A549 (cell line): Measurements from ENCODE around the gene CHIT1. TPM values are rescaled to one million over a fixed set of nuclear protein-coding genes. Genes with fewer than 3 reads are reported as not detected.

ENCODE experiments used
- ATAC-seq, 2 experiments: fragments of 200-7000 bp in 1 of 2; fragments of >200 bp in 1 of 2; cut with Nextera tagmentation in 1 of 2; cut with Tn5 transposase in 1 of 2; 3 replicates each; pipeline versions ENCODE4 v1.8.0 to v1.9.1; 2018 to 2020; ENCODE audit warnings: mild to moderate bottlenecking in 1 of 2, moderate library complexity in 1 of 2
- CTCF ChIA-PET: fragments of 300-600 bp; sonication (Branson Sonifier 250); formaldehyde crosslinking; extraction: SDS; loops from one replicate; lab custom pipeline; 2021; ENCODE audit warnings: antibody characterized with exemption, inconsistent platforms; lab: Yijun Ruan, JAX
- POLR2A ChIA-PET: fragments of 350-600 bp; formaldehyde crosslinking; extraction: SDS; loops from one replicate; lab custom pipeline; 2021; ENCODE audit warnings: antibody characterized with exemption, inconsistent platforms; lab: Yijun Ruan, JAX
- DNase-seq, 2 experiments: peaks; one replicate each; pipeline versions ENCODE4 v3.0.0 to v3.0.0-alpha.2; 2011 to 2016; ENCODE audit warnings: low read depth in 1 of 2, low spot score in 1 of 2
- FAIRE-seq: peaks from 2 replicates; lab custom pipeline; 2011; peaks lifted over from hg19 to GRCh38; lab: Jason Lieb, UNC
- H3K27ac ChIP-seq, 2 experiments: fragments of >200 bp; sonication (Bioruptor Twin); formaldehyde crosslinking; 3 replicates each; pipeline ENCODE4 v1.5.1; 2016 to 2017
- H3K4me1 ChIP-seq: fragments of >200 bp; sonication (Bioruptor Twin); formaldehyde crosslinking; 3 replicates; pipeline ENCODE4 v1.6.1; 2016
- H3K4me2 ChIP-seq: fragments of >200 bp; sonication (Bioruptor Twin); formaldehyde crosslinking; 3 replicates; pipeline ENCODE4 v1.6.1; 2016
- H3K4me3 ChIP-seq: fragments of >200 bp; sonication (Bioruptor Twin); formaldehyde crosslinking; 3 replicates; pipeline ENCODE4 v1.5.1; 2016
- H3K9me3 ChIP-seq: fragments of >200 bp; sonication (Bioruptor Twin); formaldehyde crosslinking; 3 replicates; pipeline ENCODE4 v1.6.1; 2016
- BHLHE40 ChIP-seq: IDR thresholded peaks from 2 replicates; pipeline ENCODE4 v1.6.1; 2012; ENCODE audit warnings: low read depth, low read length, inconsistent platforms
- CHD2 ChIP-seq: fragments of 150-350 bp; IDR thresholded peaks from 2 replicates; pipeline ENCODE4 v1.6.1; 2014; ENCODE audit warnings: low read length; ENCODE audit not compliant: partially characterized antibody
- EHF ChIP-seq: fragments of 250-450 bp; sonication (Bioruptor Pico); IDR thresholded peaks from 2 replicates; pipeline ENCODE4 v1.5.0; 2020; ENCODE audit warnings: mild to moderate bottlenecking
- EHMT2 ChIP-seq: fragments of 200-600 bp; sonication (generic); IDR thresholded peaks from 2 replicates; pipeline ENCODE4 v1.6.1; 2016; ENCODE audit warnings: antibody characterized with exemption, low read depth, mild to moderate bottlenecking, moderate library complexity
- EP300 ChIP-seq, 2 experiments: fragments of >200 bp; sonication (Bioruptor Twin); formaldehyde crosslinking; IDR thresholded peaks; 2 replicates in 1 of 2; 3 replicates in 1 of 2; pipeline ENCODE4 v1.6.1; 2016 to 2017
- ESRRA ChIP-seq: fragments of 150-350 bp; IDR thresholded peaks from 2 replicates; pipeline ENCODE4 v1.6.1; 2014; ENCODE audit warnings: mild to moderate bottlenecking, low read length, borderline replicate concordance
- HEYL ChIP-seq: fragments of 250-450 bp; sonication (Bioruptor Pico); IDR thresholded peaks from 2 replicates; pipeline ENCODE4 v1.8.0; 2021; ENCODE audit warnings: mild to moderate bottlenecking, moderate library complexity
- HOXB13 ChIP-seq: fragments of 250-450 bp; sonication (Bioruptor Pico); IDR thresholded peaks from 2 replicates; pipeline ENCODE4 v1.5.0; 2020; ENCODE audit warnings: low read depth, mild to moderate bottlenecking, moderate library complexity
- HOXB5 ChIP-seq: fragments of 250-450 bp; sonication (Bioruptor Pico); IDR thresholded peaks from 2 replicates; pipeline ENCODE4 v1.5.0; 2020; ENCODE audit warnings: mild to moderate bottlenecking, moderate library complexity
- JUN ChIP-seq, 2 experiments: fragments of >200 bp; sonication (Bioruptor Twin); formaldehyde crosslinking; IDR thresholded peaks; 2 replicates in 1 of 2; 3 replicates in 1 of 2; pipeline ENCODE4 v1.6.1; 2016 to 2017
- KDM1A ChIP-seq: fragments of 200-600 bp; sonication (generic); IDR thresholded peaks from 2 replicates; pipeline ENCODE4 v1.6.1; 2016; ENCODE audit warnings: low read depth, mild to moderate bottlenecking
- KDM5A ChIP-seq: fragments of 200-600 bp; sonication (generic); IDR thresholded peaks from 2 replicates; pipeline ENCODE4 v1.6.1; 2016; ENCODE audit warnings: antibody characterized with exemption, mild to moderate bottlenecking
- NFE2L2 ChIP-seq: fragments of 150-350 bp; conservative IDR thresholded peaks from 2 replicates; pipeline ENCODE4 v1.6.1; 2014; ENCODE audit warnings: low read length
- RAD21 ChIP-seq, 2 experiments: fragments of >200 bp in 1 of 2; sonication (Bioruptor Twin) in 1 of 2; formaldehyde crosslinking in 1 of 2; IDR thresholded peaks in 1 of 2; conservative IDR thresholded peaks in 1 of 2; 2 replicates in 1 of 2; 3 replicates in 1 of 2; pipeline ENCODE4 v1.6.1; 2012 to 2018; ENCODE audit warnings: inconsistent platforms in 1 of 2
- RCOR1 ChIP-seq: fragments of 150-350 bp; IDR thresholded peaks from 2 replicates; pipeline ENCODE4 v1.6.1; 2014; ENCODE audit warnings: antibody characterized with exemption, low read length, low read depth
- SMC3 ChIP-seq: fragments of >200 bp; sonication (Bioruptor Twin); formaldehyde crosslinking; IDR thresholded peaks from 3 replicates; pipeline ENCODE4 v1.6.1; 2018; ENCODE audit warnings: inconsistent platforms
- SREBF2 ChIP-seq: fragments of 450-650 bp; IDR thresholded peaks from 2 replicates; pipeline ENCODE4 v1.6.1; 2014; ENCODE audit warnings: mild to moderate bottlenecking, moderate library complexity
- TP53 ChIP-seq: fragments of 250-450 bp; sonication (Bioruptor Pico); IDR thresholded peaks from 2 replicates; pipeline ENCODE4 v1.5.0; 2021; ENCODE audit warnings: mild to moderate bottlenecking, moderate library complexity
- ZC3H11A ChIP-seq: fragments of 450-650 bp; IDR thresholded peaks from 2 replicates; pipeline ENCODE4 v1.6.1; 2014; ENCODE audit warnings: antibody characterized with exemption, mild to moderate bottlenecking
- ZNF302 ChIP-seq: fragments of 250-450 bp; sonication (Bioruptor Pico); IDR thresholded peaks from 2 replicates; pipeline ENCODE4 v1.9.0; 2021; ENCODE audit warnings: inconsistent platforms, mild to moderate bottlenecking, moderate library complexity
- WGBS: methylation state at CpG from one replicate; pipeline ENCODE4 v1.1.6; 2017; ENCODE audit errors: missing lambda C conversion rate; 5-methylcytosine and 5-hydroxymethylcytosine counted together
- polyA plus RNA-seq, 4 experiments: library from polyadenylated mRNA; depleted of rRNA in 3 of 4; stranded (reverse); fragments of >200 nt; fragmentation: RNase III in 1 of 4; extraction: RNeasy Plus Mini Kit Qiagen cat#74134 plus additional on column Dnase treatment in 1 of 4; gene quantifications; 2 replicates in 3 of 4; 3 replicates in 1 of 4; pipeline ENCODE4 v1.2.3, GENCODE V29; 2011 to 2017
- TF ChIP-seq, protein P1 (sequence below): IDR thresholded peaks from 2 replicates; pipeline ENCODE4 v1.6.1; 2012; ENCODE audit warnings: low read depth, borderline replicate concordance
- TF ChIP-seq, protein P2 (sequence below): fragments of 150-350 bp; IDR thresholded peaks from 2 replicates; pipeline ENCODE4 v1.6.1; 2014; ENCODE audit warnings: low read depth, mild to moderate bottlenecking, low read length
- TF ChIP-seq, protein P3 (sequence below): fragments of 450-650 bp; IDR thresholded peaks from 2 replicates; pipeline ENCODE4 v1.6.1; 2014; ENCODE audit warnings: antibody characterized with exemption
- TF ChIP-seq, protein P4 (sequence below): IDR thresholded peaks from 2 replicates; pipeline ENCODE4 v1.6.1; 2012

CHIT1 gene
- polyA plus RNA-seq, 2 of the 4 experiments (the other 2 are of a cell fraction): not detected

DNA sequence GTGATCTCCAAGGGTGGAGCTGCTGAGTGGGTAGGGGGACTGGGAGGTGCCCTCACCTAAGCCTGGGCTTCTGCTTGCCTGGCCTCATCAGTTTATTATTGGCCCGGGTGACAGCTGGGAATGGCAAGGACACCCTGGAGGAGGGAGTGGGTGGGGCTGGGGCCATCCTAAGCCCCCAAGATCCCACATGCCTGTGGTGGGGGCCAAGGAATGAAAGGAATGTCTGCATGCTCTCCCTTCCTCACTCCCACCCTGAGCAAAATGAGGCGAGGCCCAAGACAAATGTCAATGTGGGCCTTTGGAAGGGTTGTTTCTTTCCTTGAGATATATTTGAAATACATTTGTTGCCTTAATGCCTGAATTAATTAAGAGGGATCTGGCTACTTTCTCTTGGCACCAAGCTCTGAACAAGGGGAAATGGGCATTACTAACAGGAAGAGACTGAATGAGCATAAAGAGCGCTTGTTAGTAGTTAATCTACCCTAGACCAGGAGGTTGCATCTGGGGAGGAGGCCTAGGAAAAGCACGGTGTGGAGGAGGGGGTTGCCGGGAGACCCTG, 23.3 kb downstream of the CHIT1 start:
- Histone ChIP-seq H3K27ac (no peak overlapping the region), H3K4me1 (no peaks in the 10 kb centered on the region), H3K4me3 (no peak overlapping the region), H3K4me2 (no peak overlapping the region), H3K9me3 (no peaks in the 10 kb centered on the region)
- TF ChIP-seq ZC3H11A: no peak
- no peak for TF ChIP-seq KDM5A
- no peak for TF ChIP-seq JUN (IDR thresholded peaks at IDR 0.05)
- TF ChIP-seq HOXB13 (CRISPR knock-in tag): no peak
- TF ChIP-seq, protein P1, sequence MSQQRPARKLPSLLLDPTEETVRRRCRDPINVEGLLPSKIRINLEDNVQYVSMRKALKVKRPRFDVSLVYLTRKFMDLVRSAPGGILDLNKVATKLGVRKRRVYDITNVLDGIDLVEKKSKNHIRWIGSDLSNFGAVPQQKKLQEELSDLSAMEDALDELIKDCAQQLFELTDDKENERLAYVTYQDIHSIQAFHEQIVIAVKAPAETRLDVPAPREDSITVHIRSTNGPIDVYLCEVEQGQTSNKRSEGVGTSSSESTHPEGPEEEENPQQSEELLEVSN: no peak
- no peak for TF ChIP-seq EP300 (IDR thresholded peaks at IDR 0.05)
- no peak for TF ChIP-seq EHMT2
- TF ChIP-seq NFE2L2: no peak
- no peak for TF ChIP-seq BHLHE40
- TF ChIP-seq, protein P2, sequence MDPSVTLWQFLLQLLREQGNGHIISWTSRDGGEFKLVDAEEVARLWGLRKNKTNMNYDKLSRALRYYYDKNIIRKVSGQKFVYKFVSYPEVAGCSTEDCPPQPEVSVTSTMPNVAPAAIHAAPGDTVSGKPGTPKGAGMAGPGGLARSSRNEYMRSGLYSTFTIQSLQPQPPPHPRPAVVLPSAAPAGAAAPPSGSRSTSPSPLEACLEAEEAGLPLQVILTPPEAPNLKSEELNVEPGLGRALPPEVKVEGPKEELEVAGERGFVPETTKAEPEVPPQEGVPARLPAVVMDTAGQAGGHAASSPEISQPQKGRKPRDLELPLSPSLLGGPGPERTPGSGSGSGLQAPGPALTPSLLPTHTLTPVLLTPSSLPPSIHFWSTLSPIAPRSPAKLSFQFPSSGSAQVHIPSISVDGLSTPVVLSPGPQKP: no peak
- no peak for TF ChIP-seq TP53
- no peak for TF ChIP-seq HOXB5 (CRISPR knock-in tag)
- 93% methylated on average over 5 of the region's 5 CpGs for WGBS
- POLR2A ChIA-PET: no interaction called here
- CTCF ChIA-PET: interaction anchor here (0.8 to 7.5 kb wide), 9 partner anchors 10 to 167 kb away, joined by 3 to 84 read pairs (median 4); no protein-coding TSS in a partner anchor
- ATAC-seq: no peak
- FAIRE-seq: no peak
- no peak for DNase-seq

DNA sequence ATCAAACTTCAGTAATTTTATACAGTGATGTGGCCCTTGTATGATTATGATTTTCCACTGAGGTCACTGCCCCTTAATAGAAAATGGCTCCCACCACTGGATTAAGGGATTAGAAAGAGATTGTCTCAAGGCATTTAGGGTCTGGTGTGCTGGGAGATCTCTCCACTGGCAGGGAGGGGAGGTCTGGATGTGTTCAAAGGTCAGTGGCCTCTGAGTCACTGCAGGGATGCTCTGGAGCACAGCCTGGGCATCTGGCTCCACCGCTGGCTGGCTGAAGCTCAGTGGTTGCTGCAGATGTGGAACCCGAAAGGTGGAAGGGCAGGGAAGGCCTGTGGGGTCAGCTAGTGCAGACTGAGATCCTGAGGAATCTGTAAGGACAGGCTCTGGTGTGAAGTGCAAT, 24.7 kb downstream of the CHIT1 start:
- Histone ChIP-seq H3K4me1 (no peaks in the 10 kb centered on the region), H3K27ac (no peak overlapping the region), H3K9me3 (no peaks in the 10 kb centered on the region), H3K4me2 (no peak overlapping the region), H3K4me3 (no peak overlapping the region)
- DNase-seq (no peak), FAIRE-seq (no peak), ATAC-seq (no peak)
- 57% methylated on average over 2 of the region's 2 CpGs for WGBS
- POLR2A ChIA-PET: no interaction called here
- no peak for TF ChIP-seq EHF (CRISPR knock-in tag)
- no peak for TF ChIP-seq RCOR1
- TF ChIP-seq RAD21 (conservative IDR thresholded peaks at IDR 0.05 in 1 of 2, IDR thresholded peaks at IDR 0.05 in 1 of 2): no peak
- TF ChIP-seq, protein P3, sequence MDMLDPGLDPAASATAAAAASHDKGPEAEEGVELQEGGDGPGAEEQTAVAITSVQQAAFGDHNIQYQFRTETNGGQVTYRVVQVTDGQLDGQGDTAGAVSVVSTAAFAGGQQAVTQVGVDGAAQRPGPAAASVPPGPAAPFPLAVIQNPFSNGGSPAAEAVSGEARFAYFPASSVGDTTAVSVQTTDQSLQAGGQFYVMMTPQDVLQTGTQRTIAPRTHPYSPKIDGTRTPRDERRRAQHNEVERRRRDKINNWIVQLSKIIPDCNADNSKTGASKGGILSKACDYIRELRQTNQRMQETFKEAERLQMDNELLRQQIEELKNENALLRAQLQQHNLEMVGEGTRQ: no peak
- TF ChIP-seq HEYL (CRISPR knock-in tag): no peak
- TF ChIP-seq TP53: no peak
- TF ChIP-seq ZNF302: no peak
- TF ChIP-seq, protein P4, sequence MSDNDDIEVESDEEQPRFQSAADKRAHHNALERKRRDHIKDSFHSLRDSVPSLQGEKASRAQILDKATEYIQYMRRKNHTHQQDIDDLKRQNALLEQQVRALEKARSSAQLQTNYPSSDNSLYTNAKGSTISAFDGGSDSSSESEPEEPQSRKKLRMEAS: no peak
- TF ChIP-seq SMC3: no peak
- TF ChIP-seq ESRRA: no peak
- no peak for TF ChIP-seq KDM1A
- TF ChIP-seq CHD2: no peak
- TF ChIP-seq SREBF2: no peak
- CTCF ChIA-PET: interaction anchor here (1.6 to 7.5 kb wide), 5 partner anchors 11 to 166 kb away, joined by 4 to 84 read pairs (median 25); no protein-coding TSS in a partner anchor
